Epidermal melanocyte (primary cell): ENCODE data around the gene SF3A1.
A peak's percentile ranks its signal among the peaks of the same experiment; 100 is the strongest.

ENCODE experiments used
- DNase-seq: peaks from one replicate; pipeline ENCODE4 v3.0.0; 2011; ENCODE audit warnings: low spot score; ENCODE audit not compliant: insufficient read length

SF3A1 gene

DNA sequence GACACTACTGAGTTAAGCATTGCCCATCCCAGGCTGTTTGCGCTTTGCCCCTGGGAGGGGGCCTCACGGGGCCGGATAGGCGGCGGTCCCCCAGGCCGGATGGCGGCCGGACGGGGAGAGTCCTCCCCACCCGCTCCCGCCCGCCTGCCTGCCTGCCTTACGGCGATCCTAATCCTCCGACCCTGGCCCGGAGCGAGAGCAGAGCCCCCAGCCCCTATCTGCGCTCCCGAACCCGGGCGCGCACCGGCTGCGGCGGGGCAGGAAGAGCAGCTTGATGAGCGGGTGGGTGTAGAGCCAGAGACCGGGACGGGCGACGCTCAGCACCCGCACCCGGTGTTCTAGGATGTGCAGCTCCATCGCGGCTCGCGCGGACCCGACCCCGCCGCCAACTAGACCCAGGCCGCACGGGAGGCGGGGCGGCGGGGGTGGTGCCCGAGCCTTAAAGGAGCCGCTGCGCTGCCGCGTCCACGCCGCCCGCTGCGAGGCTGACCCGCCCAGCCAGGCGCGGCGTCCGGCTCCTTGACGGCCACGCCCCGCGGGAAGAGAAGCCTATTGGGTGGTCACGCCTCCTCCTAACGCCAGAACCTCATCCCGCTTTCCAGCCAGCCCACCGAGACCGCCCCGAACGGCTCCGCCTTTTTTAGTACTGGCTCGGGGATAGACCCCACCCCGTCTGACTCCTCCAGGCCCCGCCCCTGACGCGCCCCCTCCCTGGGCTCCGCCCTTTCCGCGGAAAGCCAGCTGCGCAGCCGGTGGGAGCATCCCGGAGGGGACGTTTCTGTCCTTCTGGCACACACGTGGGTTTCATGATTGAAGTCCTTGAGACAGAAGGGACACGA lies 67.3 kb downstream of the SF3A1 start, which contains the start of gene CASTOR1:
CASTOR1 (minus strand) TSS at position 365 of the 839 bp plus-strand sequence; CDS start at position 357, 8 bp downstream.
- DNase-seq, result peak; percentile 100

DNA sequence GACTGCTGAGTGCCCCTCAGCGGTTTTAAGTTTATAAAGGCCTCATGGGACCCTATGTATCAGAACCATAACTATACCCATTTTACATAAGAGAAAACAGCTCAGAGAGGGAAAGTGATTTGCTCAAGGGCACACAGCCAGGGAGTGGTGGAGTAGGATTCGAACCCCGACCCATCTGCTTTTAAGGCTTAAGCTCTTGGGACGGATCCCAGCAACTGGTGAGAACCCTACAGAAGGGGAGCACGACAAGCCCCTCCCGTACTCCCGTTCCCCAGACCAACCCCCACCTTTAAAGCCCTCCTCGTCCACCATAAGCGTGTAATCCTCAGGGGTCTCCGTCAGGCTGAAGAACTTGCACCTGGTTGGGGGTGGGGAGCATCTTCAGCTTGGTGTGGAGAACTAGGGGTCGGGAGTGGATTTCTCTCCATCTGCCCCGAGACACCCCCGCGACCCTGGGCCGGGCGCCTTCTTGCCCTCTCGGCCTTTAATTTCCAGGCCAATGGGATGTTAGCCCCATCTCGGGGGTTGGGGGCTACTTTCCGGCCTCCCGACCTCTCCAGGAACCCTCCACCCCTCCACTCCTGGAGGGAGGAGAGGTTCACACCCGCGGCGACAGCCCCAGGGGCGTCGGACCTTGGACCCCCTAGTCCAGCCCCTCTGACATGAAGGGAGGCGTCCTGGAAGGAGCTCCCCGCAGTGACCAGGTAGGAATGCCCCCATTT lies 68.1 kb downstream of the SF3A1 start:
- no peak for DNase-seq

DNA sequence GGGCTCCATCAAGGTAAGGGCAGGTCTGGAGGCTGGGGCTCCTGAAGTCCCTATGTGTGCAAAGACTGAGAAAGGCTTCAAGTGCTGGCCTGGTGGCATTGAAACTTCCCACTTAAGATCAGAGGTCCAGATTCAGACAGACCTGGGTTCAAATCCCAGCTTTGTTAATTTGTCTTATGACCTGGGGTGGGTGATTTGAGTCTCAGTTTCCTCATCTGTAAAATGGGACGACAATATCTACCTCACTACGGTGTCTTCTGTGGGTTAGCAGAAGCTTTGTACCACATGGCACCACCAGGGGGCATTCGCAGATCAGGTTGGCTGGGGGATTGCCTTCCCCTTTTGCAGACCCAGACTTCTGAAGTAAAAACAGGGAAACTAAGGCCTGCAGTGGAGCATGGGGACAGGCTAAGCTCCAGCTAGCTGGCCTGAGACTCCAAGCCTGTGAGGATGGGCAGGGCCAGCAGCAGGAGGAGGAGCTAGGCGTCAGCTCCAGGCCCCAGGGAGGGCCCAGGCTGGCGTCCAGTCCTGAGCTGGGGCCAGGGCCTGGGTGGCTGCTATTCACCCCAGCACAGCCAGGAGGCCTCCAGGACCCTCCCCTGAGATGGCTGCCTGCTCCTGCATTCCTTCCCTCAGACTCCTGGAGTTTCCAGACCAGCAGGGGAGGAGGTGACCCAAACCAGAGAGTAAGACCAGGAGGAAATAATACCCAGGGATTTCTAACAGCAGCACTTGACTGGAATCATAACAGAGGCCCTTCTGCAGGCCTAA lies 68.9 kb downstream of the SF3A1 start:
- DNase-seq, result peak; percentile 87

DNA sequence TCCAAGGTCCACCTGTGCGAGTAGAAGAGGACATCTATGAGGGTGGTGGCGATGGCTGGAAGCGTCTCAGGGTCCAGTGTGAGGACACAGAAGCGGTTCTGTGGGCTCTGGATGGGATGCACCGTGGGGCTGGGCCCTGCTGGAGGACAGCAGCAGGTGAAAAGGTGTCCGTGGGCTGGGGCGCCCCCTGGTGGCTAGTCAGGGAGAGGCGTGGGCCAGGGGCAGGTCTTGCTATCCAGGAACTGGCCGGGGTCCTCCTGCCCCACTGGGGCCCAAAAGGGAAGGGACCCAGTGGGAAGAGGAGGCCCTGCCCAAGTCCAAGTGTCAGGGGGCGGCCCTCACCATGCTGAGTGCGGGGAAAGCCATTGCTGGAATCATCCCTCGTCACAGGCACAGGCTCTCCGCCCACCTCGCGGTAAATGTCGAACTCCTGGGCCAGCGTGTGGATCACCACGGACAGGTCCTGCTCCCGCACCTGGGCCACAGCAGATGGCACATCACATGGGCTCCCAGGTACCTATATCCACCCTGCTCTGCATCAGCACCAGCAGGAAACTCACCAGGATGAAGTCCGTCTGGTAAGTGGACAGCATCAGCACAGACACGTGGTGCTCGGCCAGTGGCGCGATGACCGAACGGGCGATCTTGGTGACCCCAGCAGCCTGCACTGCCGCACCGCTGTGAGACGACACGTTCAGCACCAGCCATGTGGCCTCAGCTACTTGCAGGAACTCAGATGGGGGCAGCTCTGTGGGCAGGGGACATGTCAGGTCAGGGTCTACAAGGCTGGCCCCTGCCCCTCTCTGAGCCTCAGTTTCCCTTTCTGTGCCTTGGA lies 69.7 kb downstream of the SF3A1 start:
- DNase-seq, result no peak

DNA sequence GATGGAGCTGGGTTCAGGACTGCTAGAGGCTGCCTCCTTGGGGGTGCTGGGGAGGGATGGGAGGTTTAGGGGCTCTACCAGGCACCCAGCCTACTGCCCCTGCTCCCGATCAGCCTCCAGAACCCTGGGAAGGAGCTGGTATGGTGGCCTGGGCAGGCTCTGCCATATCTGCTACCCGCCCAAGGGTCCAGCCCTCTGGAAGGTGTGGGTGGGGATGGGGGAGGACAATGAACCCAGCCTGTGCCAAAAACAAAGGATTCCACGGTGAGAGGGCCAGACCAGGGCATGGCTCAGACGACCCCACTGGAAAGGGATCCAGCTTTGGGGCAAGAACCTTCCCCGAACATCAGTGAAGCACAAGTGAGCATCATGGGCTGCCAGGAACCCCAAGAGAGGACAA lies 70.4 kb downstream of the SF3A1 start:
- DNase-seq, result no peak

DNA sequence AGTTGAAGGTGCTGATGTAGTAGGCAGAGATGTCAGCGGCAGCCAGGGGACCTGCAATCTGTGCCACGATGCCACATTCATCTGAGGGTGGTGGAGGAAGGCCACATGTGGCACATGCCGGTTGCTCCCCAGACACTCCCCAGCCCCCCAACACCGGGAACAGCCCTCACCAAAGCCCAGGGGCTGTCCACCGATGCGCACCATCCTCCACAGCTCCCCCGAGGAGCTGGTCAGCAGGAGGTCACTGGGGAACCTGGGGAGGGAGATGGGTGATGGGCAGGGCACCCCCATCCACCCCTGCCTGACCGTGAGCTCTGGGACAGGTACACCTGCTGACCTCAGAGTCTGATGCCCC lies 70.9 kb downstream of the SF3A1 start:
- DNase-seq, result no peak

DNA sequence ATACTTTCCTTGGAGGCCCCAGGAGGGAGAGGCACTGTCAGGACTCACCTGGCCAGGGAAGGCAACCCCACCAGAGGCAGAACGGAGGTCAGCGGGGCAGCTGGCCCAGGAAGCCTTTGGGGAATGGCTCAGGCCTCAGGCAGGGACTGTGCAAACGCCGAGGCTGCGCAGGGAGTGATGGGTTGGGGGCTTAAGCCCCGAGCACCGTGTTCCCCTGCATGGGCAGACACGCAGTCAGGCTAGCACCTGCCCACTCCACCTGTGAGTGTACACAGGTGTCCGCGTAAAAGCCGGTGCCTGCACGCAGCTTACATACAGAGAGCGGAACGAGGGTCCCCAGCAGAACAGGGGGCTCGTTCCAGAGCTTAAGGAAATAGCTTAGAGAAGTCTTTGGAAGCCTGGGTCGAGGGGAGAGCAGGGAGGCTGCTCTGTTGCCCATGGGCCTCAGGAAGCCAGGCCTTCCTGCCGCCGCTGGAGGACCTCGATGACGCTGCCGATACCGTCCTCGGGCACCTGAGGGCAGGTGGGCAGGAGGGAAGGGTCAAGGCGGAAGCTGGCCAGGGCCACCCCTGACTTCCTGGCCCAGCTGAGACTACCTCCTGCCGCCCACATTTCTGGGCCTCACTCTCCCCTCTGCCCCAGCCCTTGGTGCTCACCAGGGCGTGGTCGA lies 71.4 kb downstream of the SF3A1 start:
- no peak for DNase-seq

DNA sequence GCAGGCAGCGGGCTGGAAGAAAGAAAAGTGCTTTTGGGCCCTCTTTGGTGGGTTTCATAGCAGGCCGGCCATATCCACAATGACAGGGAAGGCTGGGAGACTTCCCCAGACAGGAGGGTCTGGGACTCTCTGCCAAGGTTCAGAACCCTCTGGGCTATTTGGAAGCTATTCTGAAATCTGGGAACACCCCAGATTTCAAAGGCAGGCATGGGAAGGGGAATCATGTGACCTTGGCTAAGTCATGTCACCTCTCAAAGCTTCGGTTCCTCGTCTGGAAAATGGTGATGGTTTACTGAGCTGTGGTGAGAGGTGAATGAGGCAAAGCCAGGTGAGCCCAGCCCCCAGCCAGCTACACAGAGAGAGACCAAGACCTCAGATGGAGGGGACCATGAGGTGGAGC lies 72.0 kb downstream of the SF3A1 start:
- no peak for DNase-seq

DNA sequence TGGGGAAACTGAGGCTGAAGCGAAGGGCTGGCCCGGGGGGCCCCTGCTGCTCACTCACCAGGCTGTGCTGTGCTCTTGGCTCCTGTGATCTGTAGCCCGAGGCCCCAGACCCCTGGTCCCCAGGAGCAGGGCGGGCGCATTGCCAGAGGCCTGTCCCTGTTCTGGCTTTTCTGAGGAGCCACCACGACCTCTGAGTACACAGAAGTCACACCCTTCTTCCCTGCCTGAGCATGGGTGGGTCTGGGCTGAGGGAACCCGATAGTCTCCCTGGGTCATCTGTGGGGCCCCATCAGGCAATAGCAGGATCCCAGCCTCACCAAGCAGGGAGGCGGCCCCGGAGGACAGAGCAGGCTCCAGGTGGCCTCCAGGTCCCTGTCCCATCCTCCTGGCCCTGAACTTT lies 72.5 kb downstream of the SF3A1 start:
- no peak for DNase-seq

DNA sequence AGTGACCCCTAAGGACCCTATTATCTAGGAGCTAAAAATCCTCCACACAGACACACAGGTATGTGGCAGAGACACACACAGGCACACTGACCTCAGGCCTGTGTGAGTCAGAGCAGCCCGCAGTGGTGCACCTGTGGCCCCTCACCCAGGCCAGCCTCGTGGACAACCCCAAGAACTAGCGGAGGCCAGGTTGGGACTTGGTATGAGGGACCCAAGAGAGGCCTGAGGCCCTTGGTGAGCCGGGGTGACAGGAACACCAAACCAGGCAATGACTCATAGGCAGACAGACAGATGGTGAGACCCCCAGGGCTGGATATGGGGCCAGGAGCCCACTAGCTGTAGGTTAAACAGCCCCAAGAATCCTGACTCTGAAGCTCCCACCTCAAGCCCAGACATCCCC lies 73.4 kb downstream of the SF3A1 start:
- no peak for DNase-seq

DNA sequence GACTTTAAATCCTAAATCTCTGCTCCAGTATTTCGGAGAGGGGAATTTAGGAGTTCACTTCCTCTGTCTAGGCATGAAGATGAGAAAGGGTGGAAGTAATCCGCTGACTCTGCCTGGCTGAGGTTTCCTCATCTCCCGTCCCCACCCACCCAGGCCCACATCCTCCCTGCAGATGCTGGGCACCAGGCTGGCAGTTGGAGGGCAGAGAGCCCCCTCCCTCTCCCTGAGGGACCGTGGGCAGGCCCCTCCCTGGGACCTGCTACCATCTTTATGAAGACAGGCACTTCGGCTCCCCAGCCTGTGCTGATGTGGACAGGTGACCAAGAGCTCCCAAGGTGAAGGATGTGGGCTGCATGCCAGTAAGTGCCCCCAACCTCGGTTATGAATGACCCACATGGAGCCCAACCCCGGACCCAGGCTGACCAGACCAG lies 74.1 kb downstream of the SF3A1 start:
- DNase-seq, result no peak
